Caco-2 (cell line): Measurements from ENCODE around the gene CSK. TPM values are rescaled to one million over a fixed set of nuclear protein-coding genes. Genes with fewer than 3 reads are reported as not detected.

ENCODE experiments used
- BruUV-seq: library from RNA; stranded (reverse); fragments of 400-500 nt; replicated peaks from 2 replicates; lab custom pipeline; 2021; lab: Mats Ljungman, UMichigan
- CTCF ChIA-PET: fragments of 300-600 bp; sonication (Branson Sonifier 250); formaldehyde crosslinking; loops from one replicate; lab custom pipeline; 2022; ENCODE audit warnings: antibody characterized with exemption; lab: Charles Lee
- POLR2A ChIA-PET: fragments of 300-600 bp; sonication (Branson Sonifier 250); formaldehyde crosslinking; loops from one replicate; lab custom pipeline; 2022; ENCODE audit warnings: antibody characterized with exemption; lab: Charles Lee
- DNase-seq, 2 experiments: peaks; one replicate each; pipeline versions ENCODE4 v3.0.0 to v3.0.0-alpha.2; 2020 to 2022
- H3K27me3 ChIP-seq: replicated peaks from 2 replicates; pipeline ENCODE4 v1.6.0; 2011; ENCODE audit warnings: low read length; ENCODE audit not compliant: control insufficient read depth, insufficient read depth
- H3K36me3 ChIP-seq: 2 replicates; pipeline ENCODE4 v1.5.1; 2011; ENCODE audit warnings: low read length; ENCODE audit not compliant: control insufficient read depth, insufficient read depth
- H3K4me1 ChIP-seq: fragments of 250-450 bp; sonication (Bioruptor Pico); 2 replicates; pipeline ENCODE4 v1.5.1; 2020; ENCODE audit warnings: mild to moderate bottlenecking
- H3K4me3 ChIP-seq: 2 replicates; pipeline ENCODE4 v1.5.1; 2011; ENCODE audit warnings: low read depth, mild to moderate bottlenecking, control low read depth, low read length
- H3K9me3 ChIP-seq: fragments of 250-450 bp; sonication (Bioruptor Pico); 2 replicates; pipeline ENCODE4 v1.5.1; 2020; ENCODE audit warnings: mild to moderate bottlenecking, moderate library complexity
- H3K27ac Mint-ChIP-seq: one replicate; pipeline ENCODE4 v1.8.0; 2022; ENCODE audit warnings: mixed read lengths; ENCODE audit not compliant: unreplicated experiment
- H3K27me3 Mint-ChIP-seq: one replicate; pipeline ENCODE4 v1.8.0; 2022; ENCODE audit warnings: mixed read lengths; ENCODE audit not compliant: insufficient read depth, unreplicated experiment
- H3K36me3 Mint-ChIP-seq: one replicate; pipeline ENCODE4 v1.8.0; 2022; ENCODE audit warnings: mild to moderate bottlenecking, mixed read lengths; ENCODE audit not compliant: insufficient read depth, unreplicated experiment
- H3K4me1 Mint-ChIP-seq: one replicate; pipeline ENCODE4 v1.8.0; 2022; ENCODE audit warnings: low read depth, mixed read lengths; ENCODE audit not compliant: unreplicated experiment
- H3K4me3 Mint-ChIP-seq: one replicate; pipeline ENCODE4 v1.8.0; 2022; ENCODE audit warnings: mild to moderate bottlenecking, moderate library complexity, mixed read lengths; ENCODE audit not compliant: unreplicated experiment
- H3K9me3 Mint-ChIP-seq: one replicate; pipeline ENCODE4 v1.8.0; 2022; ENCODE audit warnings: mixed read lengths; ENCODE audit not compliant: unreplicated experiment
- intact Hi-C: fragments of 100-400 bp; cut with micrococcal nuclease; formaldehyde crosslinking; loops from one replicate; pipeline ENCODE4 v1.10.0; 2022; ENCODE audit not compliant: unreplicated experiment
- total RNA-seq: library from RNA; stranded (reverse); gene quantifications from 2 replicates; pipeline ENCODE4 v1.2.3, GENCODE V29; 2022
- TF ChIP-seq, protein P1 (sequence below), 2 experiments: fragments of 200-600 bp in 1 of 2; IDR thresholded peaks; 1 replicate in 1 of 2; 2 replicates in 1 of 2; pipeline versions ENCODE4 v1.5.1 to v1.8.0; 2011 to 2022; ENCODE audit warnings: antibody characterized with exemption in 1 of 2, control low read depth in 1 of 2, inconsistent platforms in 1 of 2, low read depth in 1 of 2, low read length in 1 of 2, mild to moderate bottlenecking in 1 of 2, moderate library complexity in 1 of 2; ENCODE audit not compliant: insufficient read depth in 1 of 2, severe bottlenecking in 1 of 2, unreplicated experiment in 1 of 2

The CSK gene
- total RNA-seq, 1 experiment from 2014 or later = 62.7 TPM

GRCh38 chr15:74752011-74752410 is 29.9 kb upstream of the CSK start:
- Mint-ChIP-seq H3K9me3 (no peaks in the 10 kb centered on the region), H3K4me1 (no peaks in the 10 kb centered on the region), H3K27ac (no peak overlapping the region), H3K36me3 (no peaks in the 10 kb centered on the region), H3K4me3 (no peak overlapping the region), H3K27me3 (no peaks in the 10 kb centered on the region)
- no peak for DNase-seq
- no TSS peak for BruUV-seq
- Histone ChIP-seq H3K36me3 (no peaks in the 10 kb centered on the region), H3K9me3 (no peaks in the 10 kb centered on the region), H3K4me3 (no peak overlapping the region), H3K4me1 (no peaks in the 10 kb centered on the region; the same call in 1 of the 2 replicates), H3K27me3 (no peaks in the 10 kb centered on the region)
- ChIA-PET POLR2A (no interaction called here), CTCF (interaction anchor here (1.1 kb wide), 1 partner anchor 17 kb away, joined by 3 read pairs; no protein-coding TSS in a partner anchor)
- TF ChIP-seq, protein P1, sequence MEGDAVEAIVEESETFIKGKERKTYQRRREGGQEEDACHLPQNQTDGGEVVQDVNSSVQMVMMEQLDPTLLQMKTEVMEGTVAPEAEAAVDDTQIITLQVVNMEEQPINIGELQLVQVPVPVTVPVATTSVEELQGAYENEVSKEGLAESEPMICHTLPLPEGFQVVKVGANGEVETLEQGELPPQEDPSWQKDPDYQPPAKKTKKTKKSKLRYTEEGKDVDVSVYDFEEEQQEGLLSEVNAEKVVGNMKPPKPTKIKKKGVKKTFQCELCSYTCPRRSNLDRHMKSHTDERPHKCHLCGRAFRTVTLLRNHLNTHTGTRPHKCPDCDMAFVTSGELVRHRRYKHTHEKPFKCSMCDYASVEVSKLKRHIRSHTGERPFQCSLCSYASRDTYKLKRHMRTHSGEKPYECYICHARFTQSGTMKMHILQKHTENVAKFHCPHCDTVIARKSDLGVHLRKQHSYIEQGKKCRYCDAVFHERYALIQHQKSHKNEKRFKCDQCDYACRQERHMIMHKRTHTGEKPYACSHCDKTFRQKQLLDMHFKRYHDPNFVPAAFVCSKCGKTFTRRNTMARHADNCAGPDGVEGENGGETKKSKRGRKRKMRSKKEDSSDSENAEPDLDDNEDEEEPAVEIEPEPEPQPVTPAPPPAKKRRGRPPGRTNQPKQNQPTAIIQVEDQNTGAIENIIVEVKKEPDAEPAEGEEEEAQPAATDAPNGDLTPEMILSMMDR (IDR thresholded peaks at IDR 0.05; ENCODE audit: insufficient read depth in 1 of 2, low read depth in 1 of 2, low read length in 1 of 2, severe bottlenecking in 1 of 2, unreplicated experiment in 1 of 2) = no peak
- intact Hi-C loops = no loop called here

GRCh38 chr15:74752531-74752930 is 29.3 kb upstream of the CSK start:
- TF ChIP-seq, protein P1 (IDR thresholded peaks at IDR 0.05; ENCODE audit: insufficient read depth in 1 of 2, low read depth in 1 of 2, low read length in 1 of 2, severe bottlenecking in 1 of 2, unreplicated experiment in 1 of 2) = no peak
- H3K36me3 Mint-ChIP-seq = no peaks in the 10 kb centered on the region
- DNase-seq = no peak
- POLR2A ChIA-PET = no interaction called here
- CTCF ChIA-PET = interaction anchor here (1.1 kb wide), 1 partner anchor 16 kb away, joined by 3 read pairs; no protein-coding TSS in a partner anchor
- intact Hi-C loops = no loop called here
- H3K4me3 Mint-ChIP-seq = no peak overlapping the region
- no peaks in the 10 kb centered on the region for H3K9me3 Mint-ChIP-seq
- no peak overlapping the region for H3K27ac Mint-ChIP-seq
- Histone ChIP-seq H3K4me3 (no peak overlapping the region), H3K4me1 (no peaks in the 10 kb centered on the region; the same call in 1 of the 2 replicates), H3K36me3 (no peaks in the 10 kb centered on the region), H3K27me3 (no peaks in the 10 kb centered on the region), H3K9me3 (no peaks in the 10 kb centered on the region)
- no peaks in the 10 kb centered on the region for H3K4me1 Mint-ChIP-seq
- BruUV-seq = no TSS peak
- no peaks in the 10 kb centered on the region for H3K27me3 Mint-ChIP-seq

DNA sequence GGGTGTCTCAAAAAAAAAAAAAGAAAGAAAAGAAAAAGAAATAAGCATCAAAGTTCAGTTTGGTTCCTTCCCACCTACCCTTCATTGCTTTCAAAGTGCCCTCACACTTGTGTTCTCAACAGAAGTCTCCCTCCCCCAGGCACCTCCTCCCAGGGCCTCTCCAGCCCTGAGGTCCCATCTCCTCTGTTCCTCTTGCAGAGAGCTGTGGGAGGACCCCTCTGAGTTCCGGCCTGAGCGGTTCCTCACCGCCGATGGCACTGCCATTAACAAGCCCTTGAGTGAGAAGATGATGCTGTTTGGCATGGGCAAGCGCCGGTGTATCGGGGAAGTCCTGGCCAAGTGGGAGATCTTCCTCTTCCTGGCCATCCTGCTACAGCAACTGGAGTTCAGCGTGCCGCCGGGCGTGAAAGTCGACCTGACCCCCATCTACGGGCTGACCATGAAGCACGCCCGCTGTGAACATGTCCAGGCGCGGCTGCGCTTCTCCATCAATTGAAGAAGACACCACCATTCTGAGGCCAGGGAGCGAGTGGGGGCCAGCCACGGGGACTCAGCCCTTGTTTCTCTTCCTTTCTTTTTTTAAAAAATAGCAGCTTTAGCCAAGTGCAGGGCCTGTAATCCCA is 27.2 kb upstream of the CSK start:
- H3K27me3 Mint-ChIP-seq = no peaks in the 10 kb centered on the region
- CTCF ChIA-PET = interaction anchor here (0.6 to 0.8 kb wide), 5 partner anchors 14 to 351 kb away, joined by 3 to 7 read pairs (median 5); no protein-coding TSS in a partner anchor

More for the DNA sequence above, 27.2 kb upstream of the CSK start:
- H3K27ac Mint-ChIP-seq = no peak overlapping the region
- no peaks in the 10 kb centered on the region for H3K36me3 ChIP-seq
- H3K4me1 ChIP-seq = no peaks in the 10 kb centered on the region; the same call in 1 of the 2 replicates
- no peak overlapping the region for H3K4me3 Mint-ChIP-seq
- TF ChIP-seq, protein P1 (IDR thresholded peaks at IDR 0.05; ENCODE audit: insufficient read depth in 1 of 2, low read depth in 1 of 2, low read length in 1 of 2, severe bottlenecking in 1 of 2, unreplicated experiment in 1 of 2) = no peak
- H3K9me3 ChIP-seq = no peaks in the 10 kb centered on the region
- no peak for DNase-seq
- intact Hi-C loops = no loop called here
- H3K36me3 Mint-ChIP-seq = no peaks in the 10 kb centered on the region
- POLR2A ChIA-PET = no interaction called here
- H3K27me3 ChIP-seq = no peaks in the 10 kb centered on the region
- no peaks in the 10 kb centered on the region for H3K9me3 Mint-ChIP-seq
- no TSS peak for BruUV-seq
- no peaks in the 10 kb centered on the region for H3K4me1 Mint-ChIP-seq
- no peak overlapping the region for H3K4me3 ChIP-seq
